A673 (cell line): ENCODE data around the gene LRRK1. TPM values are rescaled to one million over a fixed set of nuclear protein-coding genes. Genes with fewer than 3 reads are reported as not detected.

ENCODE experiments used
- BruUV-seq: library from RNA; stranded (reverse); fragments of 400-500 nt; replicated peaks from 2 replicates; lab custom pipeline; 2021; lab: Mats Ljungman, UMichigan
- CTCF ChIA-PET: fragments of 300-600 bp; sonication (Branson Sonifier 250); formaldehyde crosslinking; loops from one replicate; lab custom pipeline; 2022; ENCODE audit warnings: antibody characterized with exemption; lab: Charles Lee
- POLR2A ChIA-PET: fragments of 300-600 bp; sonication (Branson Sonifier 250); formaldehyde crosslinking; loops from one replicate; lab custom pipeline; 2022; ENCODE audit warnings: antibody characterized with exemption; ENCODE audit not compliant: low non-redundant PET; lab: Charles Lee
- DNase-seq: peaks from one replicate; pipeline ENCODE4 v3.0.0-alpha.2; 2015; ENCODE audit warnings: low spot score
- H3K27ac ChIP-seq: fragments of 200-600 bp; sonication (generic); 2 replicates; pipeline ENCODE4 v1.5.1; 2016; ENCODE audit warnings: mixed run types, low read depth, mild to moderate bottlenecking, mixed read lengths, antibody characterized with exemption, low read length; ENCODE audit not compliant: poor library complexity, severe bottlenecking
- H3K27me3 ChIP-seq: fragments of 200-600 bp; sonication (generic); replicated peaks from 2 replicates; pipeline ENCODE4 v1.6.1; 2017; ENCODE audit warnings: mixed run types, low read depth, mild to moderate bottlenecking, mixed read lengths, antibody characterized with exemption, low read length; ENCODE audit not compliant: insufficient read depth, poor library complexity
- H3K36me3 ChIP-seq: fragments of 200-600 bp; sonication (generic); 2 replicates; pipeline ENCODE4 v1.6.1; 2016; ENCODE audit warnings: mixed run types, mild to moderate bottlenecking, mixed read lengths, antibody characterized with exemption, low read length; ENCODE audit not compliant: insufficient read depth, poor library complexity, severe bottlenecking
- H3K4me1 ChIP-seq: fragments of 200-600 bp; sonication (generic); 2 replicates; pipeline ENCODE4 v1.6.1; 2017; ENCODE audit warnings: mixed run types, mild to moderate bottlenecking, mixed read lengths, antibody characterized with exemption, low read length; ENCODE audit not compliant: insufficient read depth, poor library complexity, severe bottlenecking
- H3K4me3 ChIP-seq: fragments of 200-600 bp; sonication (generic); 2 replicates; pipeline ENCODE4 v1.5.1; 2016; ENCODE audit warnings: low read depth, mixed run types, mild to moderate bottlenecking, mixed read lengths, low read length; ENCODE audit not compliant: poor library complexity, severe bottlenecking
- H3K9me3 ChIP-seq: fragments of 200-600 bp; sonication (generic); 2 replicates; pipeline ENCODE4 v1.6.1; 2016; ENCODE audit warnings: mixed run types, low read depth, mild to moderate bottlenecking, mixed read lengths, antibody characterized with exemption, low read length; ENCODE audit not compliant: poor library complexity, severe bottlenecking
- CTCF ChIP-seq: fragments of 300-800, 200-600 bp; sonication (generic); conservative IDR thresholded peaks from 2 replicates; pipeline ENCODE4 v1.5.1; 2017; ENCODE audit warnings: low read depth, mild to moderate bottlenecking, antibody characterized with exemption, low read length, moderate library complexity, mixed read lengths
- EZH2 ChIP-seq: fragments of 200-600 bp; sonication (generic); IDR thresholded peaks from 2 replicates; pipeline ENCODE4 v1.6.1; 2017; ENCODE audit warnings: borderline replicate concordance, low read depth, mild to moderate bottlenecking, mixed read lengths, antibody characterized with exemption, low read length; ENCODE audit not compliant: poor library complexity, severe bottlenecking
- intact Hi-C: fragments of 100-400 bp; cut with micrococcal nuclease; formaldehyde crosslinking; loops from one replicate; pipeline ENCODE4 v1.10.0; 2022; ENCODE audit not compliant: unreplicated experiment
- total RNA-seq: library from RNA; stranded (reverse); gene quantifications from 2 replicates; pipeline ENCODE4 v1.2.3, GENCODE V29; 2021

The LRRK1 gene
- total RNA-seq, 1 experiment from 2014 or later: 7.7 TPM

- BruUV-seq: no TSS peak
- no peaks in the 10 kb centered on the region for H3K36me3 ChIP-seq
- H3K27ac ChIP-seq: no peak overlapping the region
- CTCF ChIA-PET: no interaction called here
- H3K9me3 ChIP-seq: no peaks in the 10 kb centered on the region
- intact Hi-C loops: loop anchor here (5.0 kb wide), 2 partner anchors 53 to 68 kb away; no protein-coding TSS in a partner anchor
- TF ChIP-seq EZH2: no peak
- no peak for TF ChIP-seq CTCF
- H3K27me3 ChIP-seq: no peaks in the 10 kb centered on the region
- H3K4me3 ChIP-seq: no peak overlapping the region
- H3K4me1 ChIP-seq: no peaks in the 10 kb centered on the region
- no peak for DNase-seq
- POLR2A ChIA-PET: no interaction called here
Observed at GRCh38 chr15:101085311-101085700, 166.1 kb downstream of the LRRK1 start.

GRCh38 chr15:101086394-101087171, 167.4 kb downstream of the LRRK1 start:
- Histone ChIP-seq H3K27ac (no peak overlapping the region), H3K4me1 (no peaks in the 10 kb centered on the region), H3K27me3 (no peaks in the 10 kb centered on the region), H3K9me3 (no peaks in the 10 kb centered on the region), H3K36me3 (no peaks in the 10 kb centered on the region), H3K4me3 (no peak overlapping the region)
- BruUV-seq: no TSS peak
- ChIA-PET POLR2A (no interaction called here), CTCF (interaction anchor here (1.0 to 1.2 kb wide), 2 partner anchors 172 to 173 kb away, joined by 3 read pairs; no protein-coding TSS in a partner anchor)
- no peak for TF ChIP-seq EZH2
- TF ChIP-seq CTCF: no peak
- DNase-seq: no peak
- intact Hi-C loops: loop anchor here (5.0 kb wide), 2 partner anchors 54 to 69 kb away; no protein-coding TSS in a partner anchor

GRCh38 chr15:101087172-101087769, 168.1 kb downstream of the LRRK1 start:
- no peaks in the 10 kb centered on the region for H3K36me3 ChIP-seq
- ChIA-PET CTCF (interaction anchor here (1.0 to 1.2 kb wide), 2 partner anchors 171 to 173 kb away, joined by 3 read pairs; no protein-coding TSS in a partner anchor), POLR2A (no interaction called here)
- no peak for DNase-seq
- no peaks in the 10 kb centered on the region for H3K4me1 ChIP-seq
- H3K9me3 ChIP-seq: no peaks in the 10 kb centered on the region
- no peak overlapping the region for H3K27ac ChIP-seq
- H3K4me3 ChIP-seq: no peak overlapping the region
- TF ChIP-seq EZH2: no peak
- TF ChIP-seq CTCF: no peak
- BruUV-seq: no TSS peak
- no peaks in the 10 kb centered on the region for H3K27me3 ChIP-seq
- intact Hi-C loops: loop anchor here (5.0 kb wide), 2 partner anchors 55 to 70 kb away; no protein-coding TSS in a partner anchor
